GM12878 (cell line): ENCODE measurements around the gene PPP4R1. TPM values are rescaled to one million over a fixed set of nuclear protein-coding genes. Genes with fewer than 3 reads are reported as not detected.

Source experiments
- ATAC-seq: fragments of 200-7000 bp; cut with Tn5 transposase; 3 replicates; pipeline ENCODE4 v1.9.1; 2020; ENCODE audit warnings: mild to moderate bottlenecking, moderate library complexity
- BruUV-seq: library from RNA; stranded (reverse); fragments of 400-500 nt; replicated peaks from 2 replicates; lab custom pipeline; 2021; lab: Mats Ljungman, UMichigan
- CTCF ChIA-PET: fragments of 300-600 bp; sonication (Branson Sonifier 250); formaldehyde crosslinking; extraction: SDS; loops from one replicate; lab custom pipeline; 2021; ENCODE audit warnings: inconsistent platforms; lab: Yijun Ruan, JAX
- POLR2A ChIA-PET: fragments of 350-600 bp; formaldehyde crosslinking; extraction: SDS; loops from one replicate; lab custom pipeline; 2021; ENCODE audit warnings: inconsistent platforms; lab: Charles Lee
- RAD21 ChIA-PET: fragments of 300-600 bp; sonication (Branson Sonifier 250); formaldehyde crosslinking; loops from one replicate; lab custom pipeline; 2023; ENCODE audit warnings: antibody characterized with exemption; ENCODE audit not compliant: unreplicated experiment; lab: Charles Lee
- SMC1A ChIA-PET: fragments of 300-600 bp; sonication (Branson Sonifier 250); formaldehyde crosslinking; loops from one replicate; lab custom pipeline; 2023; ENCODE audit not compliant: unreplicated experiment, uncharacterized antibody; lab: Charles Lee
- DNase-seq: peaks from one replicate; pipeline ENCODE4 v3.0.0-alpha.2; 2011; ENCODE audit warnings: low read depth, low spot score
- FAIRE-seq: peaks from 3 replicates; lab custom pipeline; 2011; peaks lifted over from hg19 to GRCh38; lab: Jason Lieb, UNC
- H2AFZ ChIP-seq: 2 replicates; pipeline ENCODE4 v1.6.0; 2011; ENCODE audit warnings: low read depth, low read length, control low read depth; ENCODE audit not compliant: control insufficient read depth
- H3K27ac ChIP-seq: 2 replicates; pipeline ENCODE4 v1.5.1; 2011; ENCODE audit warnings: control low read depth; ENCODE audit not compliant: control insufficient read depth, insufficient read depth
- H3K27me3 ChIP-seq, 2 experiments: replicated peaks in 1 of 2; 2 replicates each; pipeline versions ENCODE4 v1.6.0 to v1.6.1; 2011; ENCODE audit warnings: low read length in 1 of 2; ENCODE audit not compliant: control insufficient read depth in 2 of 2, insufficient read depth in 2 of 2
- H3K36me3 ChIP-seq, 2 experiments: 2 replicates each; pipeline ENCODE4 v1.5.1; 2011; ENCODE audit warnings: low read length in 1 of 2; ENCODE audit not compliant: control insufficient read depth in 2 of 2, insufficient read depth in 2 of 2
- H3K4me1 ChIP-seq: 2 replicates; pipeline ENCODE4 v1.6.1; 2011; ENCODE audit warnings: mild to moderate bottlenecking, low read length, moderate library complexity, mixed read lengths; ENCODE audit not compliant: control insufficient read depth, insufficient read depth
- H3K4me2 ChIP-seq: 2 replicates; pipeline ENCODE4 v1.6.0; 2011; ENCODE audit warnings: control low read depth; ENCODE audit not compliant: control insufficient read depth, insufficient read depth
- H3K4me3 ChIP-seq: fragments of 200-600 bp; sonication (generic); 2 replicates; pipeline ENCODE4 v1.5.1; 2016
- H3K79me2 ChIP-seq: 2 replicates; pipeline ENCODE4 v1.6.0; 2011; ENCODE audit warnings: low read length; ENCODE audit not compliant: control insufficient read depth, insufficient read depth
- H3K9ac ChIP-seq: 2 replicates; pipeline ENCODE4 v1.8.0; 2011; ENCODE audit warnings: low read length, control low read depth, mixed read lengths; ENCODE audit not compliant: control insufficient read depth, insufficient read depth
- H3K9me3 ChIP-seq: replicated peaks from 3 replicates; pipeline ENCODE4 v1.5.1; 2011; ENCODE audit warnings: mild to moderate bottlenecking, low read length; ENCODE audit not compliant: control insufficient read depth, insufficient read depth
- H4K20me1 ChIP-seq: 2 replicates; pipeline ENCODE4 v1.6.0; 2011; ENCODE audit not compliant: control insufficient read depth, insufficient read depth
- CBFB ChIP-seq: IDR thresholded peaks from 2 replicates; pipeline ENCODE4 v1.6.1; 2016; ENCODE audit warnings: antibody characterized with exemption, low read depth
- CEBPB ChIP-seq, 2 experiments: fragments of 150-350 bp in 1 of 2; IDR thresholded peaks; 2 replicates each; pipeline ENCODE4 v1.6.1; 2012 to 2014; ENCODE audit warnings: low read depth in 2 of 2, low read length in 2 of 2, borderline replicate concordance in 1 of 2, inconsistent platforms in 1 of 2
- CTCF ChIP-seq, 3 experiments: IDR thresholded peaks in 2 of 3; conservative IDR thresholded peaks in 1 of 3; 2 replicates each; pipeline ENCODE4 v1.5.1; 2011; ENCODE audit warnings: low read depth in 3 of 3, low read length in 3 of 3, mild to moderate bottlenecking in 3 of 3, control low read depth in 2 of 3, moderate library complexity in 2 of 3, inconsistent platforms in 1 of 3, mixed read lengths in 1 of 3; ENCODE audit not compliant: control insufficient read depth in 2 of 3, insufficient read depth in 1 of 3; ENCODE audit errors: extremely low read depth in 1 of 3
- EGR1 ChIP-seq, 2 experiments: IDR thresholded peaks; 1 replicate in 1 of 2; 2 replicates in 1 of 2; pipeline ENCODE4 v1.6.1; 2011 to 2012; ENCODE audit warnings: low read depth in 2 of 2, low read length in 2 of 2, borderline replicate concordance in 1 of 2, mild to moderate bottlenecking in 1 of 2, moderate library complexity in 1 of 2
- FOXK2 ChIP-seq: fragments of 450-650 bp; IDR thresholded peaks from 2 replicates; pipeline ENCODE4 v1.6.1; 2017; ENCODE audit warnings: mild to moderate bottlenecking, moderate library complexity
- HDAC6 ChIP-seq: fragments of 200-600 bp; sonication (generic); IDR thresholded peaks from one replicate; pipeline ENCODE4 v1.8.0; 2017; ENCODE audit warnings: antibody characterized with exemption; ENCODE audit not compliant: unreplicated experiment
- IKZF1 ChIP-seq: fragments of 450-650 bp; conservative IDR thresholded peaks from 2 replicates; pipeline ENCODE4 v1.6.1; 2017; ENCODE audit warnings: antibody characterized with exemption, mild to moderate bottlenecking
- JUNB ChIP-seq: IDR thresholded peaks from 2 replicates; pipeline ENCODE4 v1.6.1; 2016; ENCODE audit warnings: antibody characterized with exemption, mild to moderate bottlenecking
- MTA2 ChIP-seq: fragments of 450-650 bp; IDR thresholded peaks from 2 replicates; pipeline ENCODE4 v1.6.1; 2016; ENCODE audit warnings: low read depth, mild to moderate bottlenecking, moderate library complexity
- NR2C1 ChIP-seq: fragments of 450-650 bp; IDR thresholded peaks from 2 replicates; pipeline ENCODE4 v1.6.1; 2017; ENCODE audit warnings: antibody characterized with exemption, mild to moderate bottlenecking, moderate library complexity
- PBX3 ChIP-seq: IDR thresholded peaks from 2 replicates; pipeline ENCODE4 v1.6.1; 2011; ENCODE audit warnings: mild to moderate bottlenecking, low read depth, low read length, moderate library complexity; ENCODE audit not compliant: insufficient replicate concordance
- POLR2A ChIP-seq: IDR thresholded peaks from 2 replicates; pipeline ENCODE4 v1.6.1; 2011; ENCODE audit warnings: low read depth, mild to moderate bottlenecking, low read length
- RAD51 ChIP-seq: fragments of 450-650 bp; IDR thresholded peaks from 2 replicates; pipeline ENCODE4 v1.6.1; 2016; ENCODE audit warnings: moderate library complexity, mild to moderate bottlenecking, inconsistent platforms
- SIN3A ChIP-seq: IDR thresholded peaks from 2 replicates; pipeline ENCODE4 v1.6.1; 2012; ENCODE audit warnings: low read depth, low read length, improper control_type of control experiment
- SMAD1 ChIP-seq: fragments of 450-650 bp; IDR thresholded peaks from 2 replicates; pipeline ENCODE4 v1.6.1; 2018; ENCODE audit warnings: mild to moderate bottlenecking, low read depth; ENCODE audit not compliant: partially characterized antibody
- SP1 ChIP-seq: IDR thresholded peaks from one replicate; pipeline ENCODE4 v1.6.1; 2011; ENCODE audit warnings: low read depth, low read length
- SUPT20H ChIP-seq: IDR thresholded peaks from 2 replicates; pipeline ENCODE4 v1.6.1; 2011; ENCODE audit warnings: low read depth, mild to moderate bottlenecking, low read length, moderate library complexity, borderline replicate concordance; ENCODE audit not compliant: control insufficient read depth
- TBL1XR1 ChIP-seq: IDR thresholded peaks from 2 replicates; pipeline ENCODE4 v1.6.1; 2012; ENCODE audit warnings: low read depth, low read length, improper control_type of control experiment
- ZBED1 ChIP-seq: IDR thresholded peaks from 2 replicates; pipeline ENCODE4 v1.6.1; 2016; ENCODE audit warnings: borderline replicate concordance
- ZNF384 ChIP-seq: IDR thresholded peaks from 2 replicates; pipeline ENCODE4 v1.6.1; 2012; ENCODE audit warnings: low read depth, mild to moderate bottlenecking, low read length, improper control_type of control experiment, borderline replicate concordance
- ZSCAN29 ChIP-seq: fragments of 450-650 bp; IDR thresholded peaks from 2 replicates; pipeline ENCODE4 v1.6.1; 2017; ENCODE audit warnings: mild to moderate bottlenecking, moderate library complexity
- in situ Hi-C: fragments of 300-500 bp; cut with MboI; formaldehyde crosslinking; loops from 9 replicates; pipeline ENCODE4 v1.14.3; 2018; ENCODE audit warnings: mixed read lengths
- intact Hi-C: fragments of 100-400 bp; cut with micrococcal nuclease; formaldehyde crosslinking; loops from one replicate; pipeline ENCODE4 v1.14.2; 2022; ENCODE audit not compliant: unreplicated experiment
- polyA plus RNA-seq, 11 experiments: library from polyadenylated mRNA; depleted of rRNA in 4 of 11; unstranded in 6 of 11; stranded (reverse) in 5 of 11; fragments of >200 nt; fragmentation: Nextera tagmentation in 4 of 11; fragmentation: Illumina TruSeq in 1 of 11; extraction: Ambion mirVana in 4 of 11; extraction: Trizol in 1 of 11; gene quantifications; 1 replicate in 1 of 11; 2 replicates in 10 of 11; pipeline versions ENCODE4 v1.2.1 to v1.2.3, GENCODE V29; 2011 to 2016; ENCODE audit warnings: inconsistent platforms in 2 of 11, missing spikeins in 2 of 11, low read depth in 1 of 11
- total RNA-seq, 4 experiments: library from RNA; depleted of rRNA in 3 of 4; stranded (reverse); fragments of >200 nt in 3 of 4; fragmentation: Illumina TruSeq in 1 of 4; extraction: Trizol in 1 of 4; gene quantifications; 2 replicates each; pipeline versions ENCODE4 v1.2.1 to v1.2.3, GENCODE V29; 2013 to 2021

Gene PPP4R1
- total and polyA plus RNA-seq, 10 of the 15 experiments (the other 5 are each of a cell fraction or from before 2014, with no cell fraction given) = 10.9 to 44.4 (median 26.0) TPM

- no peak for TF ChIP-seq CEBPB (IDR thresholded peaks at IDR 0.05; ENCODE audit: borderline replicate concordance in 1 of 2, low read depth in 2 of 2, low read length in 2 of 2)
- no peak for TF ChIP-seq POLR2A
These were observed 45.2 kb downstream of the PPP4R1 start (continued) for GRCh38 chr18:9569178-9569577.

GRCh38 chr18:9568186-9568585 lies 46.2 kb downstream of the PPP4R1 start:
- Histone ChIP-seq H3K9ac (no peak overlapping the region), H3K27ac (no peak overlapping the region), H4K20me1 (no peaks in the 10 kb centered on the region), H3K79me2 (no peaks in the 10 kb centered on the region), H3K36me3 (peaks cover 0 to 14% of the 10 kb centered on the region in 2 experiments; a peak in 2 of 4 replicates), H2AFZ (no peak overlapping the region), H3K4me3 (no peak overlapping the region), H3K27me3 (no peaks in the 10 kb centered on the region), H3K9me3 (no peaks in the 10 kb centered on the region), H3K4me2 (no peak overlapping the region), H3K4me1 (no peaks in the 10 kb centered on the region)
- no TSS peak for BruUV-seq
- SMC1A ChIA-PET = interaction anchor here (1.1 to 1.3 kb wide), 2 partner anchors 35 to 105 kb away, joined by 3 read pairs; no protein-coding TSS in a partner anchor
- POLR2A ChIA-PET = no interaction called here
- CTCF ChIA-PET = no interaction called here
- FAIRE-seq = no peak
- TF ChIP-seq ZNF384 (no peak), POLR2A (no peak), SMAD1 (no peak), ZBED1 (no peak), NR2C1 (no peak), TBL1XR1 (no peak), HDAC6 (no peak), ZSCAN29 (no peak), SP1 (no peak), JUNB (no peak), SUPT20H (no peak), FOXK2 (no peak), CBFB (no peak), CTCF (IDR thresholded peaks at IDR 0.05 in 2 of 3, conservative IDR thresholded peaks at IDR 0.05 in 1 of 3; ENCODE audit: control insufficient read depth in 2 of 3, extremely low read depth in 1 of 3, insufficient read depth in 1 of 3, low read depth in 3 of 3, low read length in 3 of 3) (no peak), PBX3 (no peak), EGR1 (IDR thresholded peaks at IDR 0.05; ENCODE audit: borderline replicate concordance in 1 of 2, low read depth in 2 of 2, low read length in 2 of 2) (no peak), MTA2 (no peak), IKZF1 (no peak), SIN3A (no peak), RAD51 (no peak)
- intact Hi-C loops = no loop called here
- no peak for ATAC-seq
- no peak for DNase-seq
- in situ Hi-C loops = no loop called here
- RAD21 ChIA-PET = no interaction called here
